ENCODE measurements around the gene PDX1. TPM values are rescaled to one million over a fixed set of nuclear protein-coding genes. Genes with fewer than 3 reads are reported as not detected.

Gene PDX1
- total RNA-seq, 1 experiment from 2014 or later: not detected

GRCh38 chr13:27904719-27905118 is 15.1 kb upstream of the PDX1 start (continued):
- TF ChIP-seq TP53 (CRISPR knock-in tag; IDR thresholded peaks at IDR 0.05) (no peak), RELA (CRISPR knock-in tag; IDR thresholded peaks at IDR 0.05; ENCODE audit: borderline replicate concordance) (no peak)

- no peak for DNase-seq (ENCODE audit: low spot score)
- Mint-ChIP-seq H3K27ac (no peak overlapping the region), H3K9me3 (no peaks in the 10 kb centered on the region), H3K4me1 (no peaks in the 10 kb centered on the region), H3K36me3 (no peaks in the 10 kb centered on the region), H3K27me3 (ENCODE audit: low read depth) (peaks cover 66% of the 10 kb centered on the region), H3K4me3 (no peak overlapping the region)
- TF ChIP-seq ZNF671 (CRISPR knock-in tag; IDR thresholded peaks at IDR 0.05) (no peak), SMAD3 (CRISPR knock-in tag; IDR thresholded peaks at IDR 0.05; ENCODE audit: borderline replicate concordance) (no peak), FOXP4 (CRISPR knock-in tag; IDR thresholded peaks at IDR 0.05) (no peak), RELA (CRISPR knock-in tag; IDR thresholded peaks at IDR 0.05; ENCODE audit: borderline replicate concordance) (no peak), TEAD4 (CRISPR knock-in tag; IDR thresholded peaks at IDR 0.05) (no peak)
- ChIA-PET POLR2A (no interaction called here), CTCF (interaction anchor here (1.0 to 2.4 kb wide), 3 partner anchors 36 to 79 kb away, joined by 3 to 8 read pairs (median 4); no protein-coding TSS in a partner anchor)
- ATAC-seq: no peak
Observed at GRCh38 chr13:27905650-27906049, 14.2 kb upstream of the PDX1 start.

- no peak overlapping the region for H3K27ac Mint-ChIP-seq
- H3K9me3 Mint-ChIP-seq: no peaks in the 10 kb centered on the region
- 0 out of 2 replicates have a peak, but pooled peaks cover 2% of the 10 kb centered on the region for H3K4me1 Mint-ChIP-seq
- H3K27me3 Mint-ChIP-seq (ENCODE audit: low read depth): peaks cover 75% of the 10 kb centered on the region
- CTCF ChIA-PET: no interaction called here
- DNase-seq (ENCODE audit: low spot score) (no peak), ATAC-seq (no peak)
- no peak for TF ChIP-seq FOXP1 (CRISPR knock-in tag; IDR thresholded peaks at IDR 0.05; ENCODE audit: borderline replicate concordance)
- no peak for TF ChIP-seq RORB (CRISPR knock-in tag; IDR thresholded peaks at IDR 0.05)
- TF ChIP-seq MLX (CRISPR knock-in tag; IDR thresholded peaks at IDR 0.05): no peak
- no peak for TF ChIP-seq CREM (CRISPR knock-in tag; IDR thresholded peaks at IDR 0.05)
- no peaks in the 10 kb centered on the region for H3K36me3 Mint-ChIP-seq
- POLR2A ChIA-PET: no interaction called here
- H3K4me3 Mint-ChIP-seq: no peak overlapping the region
Observed at GRCh38 chr13:27907121-27907787, 12.5 kb upstream of the PDX1 start.

- no peak overlapping the region for H3K4me3 Mint-ChIP-seq
- no peaks in the 10 kb centered on the region for H3K36me3 Mint-ChIP-seq
- TF ChIP-seq RORB (CRISPR knock-in tag; IDR thresholded peaks at IDR 0.05) (no peak), MLX (CRISPR knock-in tag; IDR thresholded peaks at IDR 0.05) (no peak), ZNF219 (CRISPR knock-in tag; IDR thresholded peaks at IDR 0.05; ENCODE audit: borderline replicate concordance) (no peak)
- ChIA-PET POLR2A (no interaction called here), CTCF (no interaction called here)
- H3K27ac Mint-ChIP-seq: no peak overlapping the region
- H3K9me3 Mint-ChIP-seq: no peaks in the 10 kb centered on the region
- no peak for ATAC-seq
- 0 out of 2 replicates have a peak, but pooled peaks cover 2% of the 10 kb centered on the region for H3K4me1 Mint-ChIP-seq
- DNase-seq (ENCODE audit: low spot score): no peak
- peaks cover 78% of the 10 kb centered on the region for H3K27me3 Mint-ChIP-seq (ENCODE audit: low read depth)
Observed at GRCh38 chr13:27909378-27909777, 10.4 kb upstream of the PDX1 start.

- CTCF ChIA-PET: interaction anchor here (0.8 to 1.9 kb wide), 5 partner anchors 42 to 549 kb away, joined by 3 to 12 read pairs (median 4); no protein-coding TSS in a partner anchor
- Mint-ChIP-seq H3K9me3 (no peaks in the 10 kb centered on the region), H3K4me3 (no peak overlapping the region), H3K27me3 (ENCODE audit: low read depth) (peaks cover 87% of the 10 kb centered on the region), H3K27ac (no peak overlapping the region), H3K4me1 (peaks cover 10% of the 10 kb centered on the region), H3K36me3 (no peaks in the 10 kb centered on the region)
- ATAC-seq (no peak), DNase-seq (ENCODE audit: low spot score) (no peak)
- POLR2A ChIA-PET: interaction anchor here (0.6 to 0.7 kb wide), 2 partner anchors 77 to 424 kb away, joined by 4 to 7 read pairs; partner anchors contain the start of gene URAD
- no peak for TF ChIP-seq AFF4 (CRISPR knock-in tag; IDR thresholded peaks at IDR 0.05; ENCODE audit: borderline replicate concordance)
- TF ChIP-seq ZNF263 (CRISPR knock-in tag; IDR thresholded peaks at IDR 0.05; ENCODE audit: low read depth): no peak
- TF ChIP-seq, protein P1, sequence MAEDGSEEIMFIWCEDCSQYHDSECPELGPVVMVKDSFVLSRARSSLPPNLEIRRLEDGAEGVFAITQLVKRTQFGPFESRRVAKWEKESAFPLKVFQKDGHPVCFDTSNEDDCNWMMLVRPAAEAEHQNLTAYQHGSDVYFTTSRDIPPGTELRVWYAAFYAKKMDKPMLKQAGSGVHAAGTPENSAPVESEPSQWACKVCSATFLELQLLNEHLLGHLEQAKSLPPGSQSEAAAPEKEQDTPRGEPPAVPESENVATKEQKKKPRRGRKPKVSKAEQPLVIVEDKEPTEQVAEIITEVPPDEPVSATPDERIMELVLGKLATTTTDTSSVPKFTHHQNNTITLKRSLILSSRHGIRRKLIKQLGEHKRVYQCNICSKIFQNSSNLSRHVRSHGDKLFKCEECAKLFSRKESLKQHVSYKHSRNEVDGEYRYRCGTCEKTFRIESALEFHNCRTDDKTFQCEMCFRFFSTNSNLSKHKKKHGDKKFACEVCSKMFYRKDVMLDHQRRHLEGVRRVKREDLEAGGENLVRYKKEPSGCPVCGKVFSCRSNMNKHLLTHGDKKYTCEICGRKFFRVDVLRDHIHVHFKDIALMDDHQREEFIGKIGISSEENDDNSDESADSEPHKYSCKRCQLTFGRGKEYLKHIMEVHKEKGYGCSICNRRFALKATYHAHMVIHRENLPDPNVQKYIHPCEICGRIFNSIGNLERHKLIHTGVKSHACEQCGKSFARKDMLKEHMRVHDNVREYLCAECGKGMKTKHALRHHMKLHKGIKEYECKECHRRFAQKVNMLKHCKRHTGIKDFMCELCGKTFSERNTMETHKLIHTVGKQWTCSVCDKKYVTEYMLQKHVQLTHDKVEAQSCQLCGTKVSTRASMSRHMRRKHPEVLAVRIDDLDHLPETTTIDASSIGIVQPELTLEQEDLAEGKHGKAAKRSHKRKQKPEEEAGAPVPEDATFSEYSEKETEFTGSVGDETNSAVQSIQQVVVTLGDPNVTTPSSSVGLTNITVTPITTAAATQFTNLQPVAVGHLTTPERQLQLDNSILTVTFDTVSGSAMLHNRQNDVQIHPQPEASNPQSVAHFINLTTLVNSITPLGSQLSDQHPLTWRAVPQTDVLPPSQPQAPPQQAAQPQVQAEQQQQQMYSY (CRISPR knock-in tag; IDR thresholded peaks at IDR 0.05): no peak
- TF ChIP-seq ZNF416 (CRISPR knock-in tag; IDR thresholded peaks at IDR 0.05): no peak
Observed at GRCh38 chr13:27911521-27911920, 8.3 kb upstream of the PDX1 start.

Measured in WTC11 (cell line).